K562 (cell line): ENCODE results near the gene IP6K3. TPM values are rescaled to one million over a fixed set of nuclear protein-coding genes. Genes with fewer than 3 reads are reported as not detected.

Source experiments
- ATAC-seq: fragments of 200-7000 bp; cut with Tn5 transposase; 3 replicates; pipeline ENCODE4 v1.9.1; 2020; ENCODE audit warnings: moderate library complexity
- BruUV-seq: library from RNA; stranded (reverse); fragments of 400-500 nt; replicated peaks from 2 replicates; lab custom pipeline; 2021; lab: Mats Ljungman, UMichigan
- CTCF ChIA-PET: fragments of 300-600 bp; formaldehyde crosslinking; extraction: SDS; loops from one replicate; lab custom pipeline; 2021; ENCODE audit warnings: low intra/inter-chr PET ratio; lab: Yijun Ruan, JAX
- POLR2A ChIA-PET: fragments of 300-600, 350-650 bp; sonication (Branson Sonifier 250); formaldehyde crosslinking; extraction: SDS; loops from one replicate; lab custom pipeline; 2021; ENCODE audit warnings: antibody characterized with exemption, inconsistent platforms; lab: Yijun Ruan, JAX
- DNase-seq, 4 experiments: peaks; one replicate each; pipeline versions ENCODE4 v3.0.0 to v3.0.0-alpha.2; 2011 to 2018; ENCODE audit warnings: low spot score in 3 of 4, mixed read lengths in 3 of 4; ENCODE audit errors: extremely low read depth in 1 of 4
- FAIRE-seq: peaks from 2 replicates; lab custom pipeline; 2011; peaks lifted over from hg19 to GRCh38; lab: Jason Lieb, UNC
- H2AFZ ChIP-seq: 2 replicates; pipeline ENCODE4 v1.6.0; 2011; ENCODE audit warnings: low read depth, low read length, control low read depth, inconsistent platforms
- H3K27ac ChIP-seq: fragments of 200-600 bp; 3 replicates; pipeline ENCODE4 v1.8.0; 2011; ENCODE audit warnings: low read depth, mild to moderate bottlenecking, control low read depth, inconsistent platforms, low read length, moderate library complexity, mixed read lengths; ENCODE audit errors: extremely low read depth
- H3K27me3 ChIP-seq, 2 experiments: fragments of 300-600 bp in 1 of 2; 2 replicates in 1 of 2; 3 replicates in 1 of 2; pipeline versions ENCODE4 v1.6.0 to v1.8.0; 2011; ENCODE audit warnings: inconsistent platforms in 2 of 2, low read length in 2 of 2, mild to moderate bottlenecking in 1 of 2, mixed read lengths in 1 of 2, moderate library complexity in 1 of 2; ENCODE audit not compliant: control insufficient read depth in 2 of 2, insufficient read depth in 2 of 2
- H3K36me3 ChIP-seq: fragments of 300-600 bp; 3 replicates; pipeline ENCODE4 v1.8.0; 2011; ENCODE audit warnings: mild to moderate bottlenecking, low read length, inconsistent platforms; ENCODE audit not compliant: control insufficient read depth, insufficient read depth
- H3K4me1 ChIP-seq, 2 experiments: fragments of 200-600 bp in 1 of 2; replicated peaks in 1 of 2; 2 replicates in 1 of 2; 3 replicates in 1 of 2; pipeline versions ENCODE4 v1.5.1 to v1.8.0; 2011; ENCODE audit warnings: inconsistent platforms in 2 of 2, low read length in 2 of 2, mild to moderate bottlenecking in 1 of 2, mixed read lengths in 1 of 2, moderate library complexity in 1 of 2; ENCODE audit not compliant: control insufficient read depth in 2 of 2, insufficient read depth in 2 of 2
- H3K4me2 ChIP-seq: 2 replicates; pipeline ENCODE4 v1.6.1; 2011; ENCODE audit warnings: low read length, control low read depth, inconsistent platforms, mixed read lengths; ENCODE audit not compliant: insufficient read depth
- H3K4me3 ChIP-seq: fragments of 200-600 bp; sonication (generic), shearing (Covaris generic); 2 replicates; pipeline ENCODE4 v1.5.1; 2016; ENCODE audit warnings: control low read depth, inconsistent platforms
- H3K79me2 ChIP-seq: fragments of 200-600 bp; 3 replicates; pipeline ENCODE4 v1.8.0; 2011; ENCODE audit warnings: low read length, inconsistent platforms; ENCODE audit not compliant: control insufficient read depth, insufficient read depth
- H3K9ac ChIP-seq, 2 experiments: 2 replicates each; pipeline versions ENCODE4 v1.6.0 to v1.6.1; 2011; ENCODE audit warnings: low read depth in 2 of 2, low read length in 2 of 2, control low read depth in 1 of 2, inconsistent platforms in 1 of 2, mild to moderate bottlenecking in 1 of 2, mixed read lengths in 1 of 2; ENCODE audit not compliant: insufficient read depth in 1 of 2
- H3K9me1 ChIP-seq: one replicate; pipeline ENCODE4 v1.6.0; 2011; ENCODE audit warnings: inconsistent platforms, mild to moderate bottlenecking, low read length, moderate library complexity; ENCODE audit not compliant: control insufficient read depth, insufficient read depth
- H3K9me3 ChIP-seq: replicated peaks from 2 replicates; pipeline ENCODE4 v1.5.1; 2011; ENCODE audit warnings: low read depth, low read length, inconsistent platforms; ENCODE audit not compliant: control insufficient read depth, insufficient read depth
- H4K20me1 ChIP-seq: replicated peaks from 2 replicates; pipeline ENCODE4 v1.6.1; 2011; ENCODE audit warnings: low read length, inconsistent platforms, mixed read lengths; ENCODE audit not compliant: control insufficient read depth, insufficient read depth
- AFF1 ChIP-seq, 2 experiments: fragments of 450-650 bp; IDR thresholded peaks; 2 replicates each; pipeline ENCODE4 v1.6.1; 2018; ENCODE audit warnings: mild to moderate bottlenecking in 2 of 2, low read depth in 1 of 2; ENCODE audit not compliant: partially characterized antibody in 2 of 2
- IFI16 ChIP-seq: fragments of 250-450 bp; sonication (Bioruptor Pico); IDR thresholded peaks from 2 replicates; pipeline ENCODE4 v2.1.2; 2022; ENCODE audit warnings: mild to moderate bottlenecking, inconsistent platforms
- NR2C1 ChIP-seq, 2 experiments: fragments of 450-650 bp; IDR thresholded peaks; 2 replicates each; pipeline ENCODE4 v1.6.1; 2017; ENCODE audit warnings: mild to moderate bottlenecking in 2 of 2, antibody characterized with exemption in 1 of 2, inconsistent platforms in 1 of 2, missing compliant biosample characterization in 1 of 2, missing genetic modification characterization in 1 of 2
- SFPQ ChIP-seq: fragments of 200-400 bp; formaldehyde crosslinking; IDR thresholded peaks from 2 replicates; pipeline ENCODE4 v1.6.1; 2017; ENCODE audit warnings: mild to moderate bottlenecking, low read depth, low read length, moderate library complexity
- ZZZ3 ChIP-seq: fragments of 450-650 bp; IDR thresholded peaks from 2 replicates; pipeline ENCODE4 v1.6.1; 2016; ENCODE audit warnings: antibody characterized with exemption, mild to moderate bottlenecking, moderate library complexity
- WGBS: fragments of 100-300 bp; shearing (Covaris generic); methylation state at CpG from one replicate; pipeline ENCODE4 v1.1.6; 2016; ENCODE audit warnings: low coverage, mixed read lengths; ENCODE audit not compliant: insufficient coverage; ENCODE audit errors: missing lambda C conversion rate; 5-methylcytosine and 5-hydroxymethylcytosine counted together
- in situ Hi-C: fragments of 300-500 bp; cut with MboI; formaldehyde crosslinking; loops from 4 replicates; pipeline ENCODE4 v1.15.0; 2018; ENCODE audit warnings: inconsistent platforms, mixed read lengths
- intact Hi-C: fragments of 100-400 bp; cut with micrococcal nuclease; formaldehyde crosslinking; loops from 2 replicates; pipeline ENCODE4 v1.14.2; 2022
- polyA plus RNA-seq, 8 experiments: library from polyadenylated mRNA; depleted of rRNA in 4 of 8; stranded (reverse) in 5 of 8; unstranded in 3 of 8; fragments of >200 nt; fragmentation: Nextera tagmentation in 2 of 8; fragmentation: Illumina TruSeq in 1 of 8; extraction: Ambion mirVana in 2 of 8; extraction: Trizol in 1 of 8; gene quantifications; 2 replicates each; pipeline versions ENCODE4 v1.2.1 to v1.2.3, GENCODE V29; 2011 to 2014; ENCODE audit warnings: inconsistent platforms in 1 of 8, missing spikeins in 1 of 8
- total RNA-seq, 7 experiments: library from RNA; depleted of rRNA in 6 of 7; stranded (reverse); fragments of >200 nt in 6 of 7; fragmentation: Illumina TruSeq in 2 of 7; extraction: Trizol in 2 of 7; gene quantifications; 2 replicates each; pipeline versions ENCODE4 v1.2.1 to v1.2.3, GENCODE V29; 2011 to 2021; ENCODE audit warnings: low replicate concordance in 1 of 7

The IP6K3 gene
- total and polyA plus RNA-seq, 9 of the 15 experiments (the other 6 are each of a cell fraction or from before 2014, with no cell fraction given): not detected

GRCh38 chr6:33749401-33749800 lies 2.7 kb upstream of the IP6K3 start:
- in situ Hi-C loops: no loop called here
- POLR2A ChIA-PET: interaction anchor here (0.6 kb wide), 2 partner anchors 319 to 1102 kb away, joined by 3 to 4 read pairs; no protein-coding TSS in a partner anchor
- ATAC-seq: no peak

GRCh38 chr6:33748841-33749240 lies 2.1 kb upstream of the IP6K3 start:
- ATAC-seq (no peak), DNase-seq (no peak), FAIRE-seq (no peak)
- in situ Hi-C loops (no loop called here), intact Hi-C loops (no loop called here)
- Histone ChIP-seq H3K4me2 (no peak overlapping the region), H3K27me3 (peaks cover 26 to 70% of the 10 kb centered on the region in 2 experiments; a peak in 4 of 5 replicates), H2AFZ (no peak overlapping the region), H3K4me1 (peaks cover 2 to 13% of the 10 kb centered on the region in 2 experiments; a peak in 3 of 5 replicates), H3K79me2 (no peaks in the 10 kb centered on the region), H3K9me1 (peaks cover 5% of the 10 kb centered on the region), H3K36me3 (no peaks in the 10 kb centered on the region), H3K9me3 (no peaks in the 10 kb centered on the region), H4K20me1 (peaks cover 15% of the 10 kb centered on the region; the same call in 1 of the 2 replicates), H3K4me3 (no peak overlapping the region), H3K27ac (no peak overlapping the region), H3K9ac (no peak overlapping the region)
- 2% methylated on average over 4 of the region's 4 CpGs for WGBS
- no TSS peak for BruUV-seq
- ChIA-PET POLR2A (interaction anchor here (0.6 kb wide), 1 partner anchor 1103 kb away, joined by 4 read pairs; no protein-coding TSS in a partner anchor), CTCF (no interaction called here)
- TF ChIP-seq AFF1 (IDR thresholded peaks at IDR 0.05; ENCODE audit: low read depth in 1 of 2, partially characterized antibody in 2 of 2) (no peak), SFPQ (no peak)

More at GRCh38 chr6:33749401-33749800, 2.7 kb upstream of the IP6K3 start:
- 0% methylated on average over 7 of the region's 7 CpGs for WGBS
- Histone ChIP-seq H3K9ac (no peak overlapping the region), H3K79me2 (no peaks in the 10 kb centered on the region), H3K4me3 (no peak overlapping the region), H2AFZ (no peak overlapping the region), H4K20me1 (peaks cover 12% of the 10 kb centered on the region; the same call in 1 of the 2 replicates), H3K4me2 (no peak overlapping the region), H3K4me1 (peaks cover 2 to 13% of the 10 kb centered on the region in 2 experiments; a peak in 3 of 5 replicates), H3K36me3 (no peaks in the 10 kb centered on the region), H3K9me1 (peaks cover 3% of the 10 kb centered on the region), H3K27ac (no peak overlapping the region), H3K9me3 (no peaks in the 10 kb centered on the region), H3K27me3 (peaks cover 26 to 70% of the 10 kb centered on the region in 2 experiments; a peak in 4 of 5 replicates)
- intact Hi-C loops: no loop called here
- FAIRE-seq: no peak
- TF ChIP-seq ZZZ3 (no peak), NR2C1 (IDR thresholded peaks at IDR 0.05) (no peak), NR2C1 (tag; IDR thresholded peaks at IDR 0.05) (no peak), IFI16 (no peak)
- DNase-seq: no peak
- CTCF ChIA-PET: no interaction called here
- no TSS peak for BruUV-seq
